Smooth muscle cell (in vitro differentiated cells): ENCODE measurements around the gene KMT2B. TPM values are rescaled to one million over a fixed set of nuclear protein-coding genes. Genes with fewer than 3 reads are reported as not detected.

Experiments used
- DNase-seq: peaks from one replicate; lab custom pipeline; 2025; ENCODE audit not compliant: unreplicated experiment; lab: John Stamatoyannopoulos, UW
- H2AFZ ChIP-seq: fragments of 200-600 bp; sonication (generic); 2 replicates; pipeline ENCODE4 v1.6.0; 2016; ENCODE audit warnings: antibody characterized with exemption, low read depth, mild to moderate bottlenecking
- H3F3A ChIP-seq: fragments of 200-600 bp; sonication (generic); 2 replicates; pipeline ENCODE4 v1.6.0; 2017; ENCODE audit warnings: antibody characterized with exemption, low read depth
- H3K27ac ChIP-seq: fragments of 200-600 bp; sonication (generic); 2 replicates; pipeline ENCODE4 v1.5.1; 2016; ENCODE audit warnings: low read depth, mild to moderate bottlenecking
- H3K27me3 ChIP-seq: fragments of 200-600 bp; sonication (generic); 2 replicates; pipeline ENCODE4 v1.6.1; 2016; ENCODE audit warnings: low read depth, mild to moderate bottlenecking
- H3K36me3 ChIP-seq: fragments of 200-600 bp; sonication (generic); 2 replicates; pipeline ENCODE4 v1.5.1; 2016; ENCODE audit warnings: low read depth
- H3K4me1 ChIP-seq: fragments of 200-600 bp; sonication (generic); 2 replicates; pipeline ENCODE4 v1.5.1; 2016; ENCODE audit warnings: low read depth
- H3K4me2 ChIP-seq: fragments of 200-600 bp; sonication (generic); 2 replicates; pipeline ENCODE4 v1.6.0; 2016; ENCODE audit warnings: mild to moderate bottlenecking
- H3K4me3 ChIP-seq: fragments of 200-600 bp; sonication (generic); 2 replicates; pipeline ENCODE4 v1.5.1; 2016; ENCODE audit warnings: mild to moderate bottlenecking
- H3K79me2 ChIP-seq: fragments of 200-600 bp; sonication (generic); 2 replicates; pipeline ENCODE4 v1.6.0; 2016; ENCODE audit warnings: low read depth, mild to moderate bottlenecking
- H3K9ac ChIP-seq: fragments of 200-600 bp; sonication (generic); 2 replicates; pipeline ENCODE4 v1.6.0; 2016; ENCODE audit warnings: low read depth
- H3K9me3 ChIP-seq: fragments of 200-600 bp; sonication (generic); replicated peaks from 2 replicates; pipeline ENCODE4 v1.5.1; 2016; ENCODE audit warnings: low read depth
- H4K20me1 ChIP-seq: fragments of 200-600 bp; sonication (generic); 2 replicates; pipeline ENCODE4 v1.6.0; 2016; ENCODE audit warnings: low read depth
- CTCF ChIP-seq: fragments of 200-600 bp; sonication (generic); IDR thresholded peaks from 2 replicates; pipeline ENCODE4 v1.5.1; 2017; ENCODE audit warnings: borderline replicate concordance, mild to moderate bottlenecking, antibody characterized with exemption; ENCODE audit not compliant: insufficient read depth, poor library complexity, severe bottlenecking
- WGBS: methylation state at CpG from one replicate; pipeline ENCODE4 v1.1.7; 2016; ENCODE audit warnings: low lambda C conversion rate; 5-methylcytosine and 5-hydroxymethylcytosine counted together
- polyA plus RNA-seq: library from polyadenylated mRNA; unstranded; fragments of >200 nt; fragmentation: Nextera tagmentation; extraction: Ambion mirVana; gene quantifications from 2 replicates; pipeline ENCODE4 v1.2.1, GENCODE V29; 2016
- total RNA-seq: library from RNA; depleted of rRNA; stranded (reverse); fragments of >200 nt; gene quantifications from 2 replicates; pipeline ENCODE4 v1.2.3, GENCODE V29; 2014

Gene KMT2B
- total and polyA plus RNA-seq, 2 experiments from 2014 or later = 8.8 to 31.1 TPM

GRCh38 chr19:35745328-35746086 lies 27.7 kb downstream of the KMT2B start, which contains the start of the genes PSENEN and U2AF1L4:
PSENEN (plus strand) TSS chr19:35745651; CDS start chr19:35745931, 280 bp downstream.
U2AF1L4 (minus strand) TSS chr19:35745418; CDS start chr19:35745391, 27 bp downstream.
- H2AFZ ChIP-seq = no peak within 1 kb of the TSS
- DNase-seq = peak; percentile 82
- H3K27me3 ChIP-seq = no peaks in the 10 kb centered on the region
- peak within 1 kb of the TSS; percentile 83 for H3K4me3 ChIP-seq
- H4K20me1 ChIP-seq = no peaks in the 10 kb centered on the region
- no peak for TF ChIP-seq CTCF
- no peaks in the 10 kb centered on the region for H3K36me3 ChIP-seq
- H3K4me2 ChIP-seq = peak within 1 kb of the TSS; percentile 94
- H3K4me1 ChIP-seq = peaks cover 9% of the 10 kb centered on the region
- WGBS = 1% methylated on average over 40 of the region's 40 CpGs
- H3K9ac ChIP-seq = peak within 1 kb of the TSS; percentile 100
- no peaks in the 10 kb centered on the region for H3K9me3 ChIP-seq
- peak within 1 kb of the TSS; percentile 100 for H3K27ac ChIP-seq
- H3F3A ChIP-seq = no peaks in the 10 kb centered on the region
- H3K79me2 ChIP-seq = peaks cover 34% of the 10 kb centered on the region

- H3K27ac ChIP-seq = peak overlapping the region; percentile 100
- H3K9me3 ChIP-seq = no peaks in the 10 kb centered on the region
- peaks cover 9% of the 10 kb centered on the region for H3K4me1 ChIP-seq
- no peaks in the 10 kb centered on the region for H3F3A ChIP-seq
- peak overlapping the region; percentile 94 for H3K4me2 ChIP-seq
- H3K4me3 ChIP-seq = peak overlapping the region; percentile 83
- no peak for DNase-seq
- TF ChIP-seq CTCF = no peak
- 1% methylated on average over 4 of the region's 4 CpGs for WGBS
- no peaks in the 10 kb centered on the region for H3K36me3 ChIP-seq
- H3K9ac ChIP-seq = peak overlapping the region; percentile 100
- peaks cover 39% of the 10 kb centered on the region for H3K79me2 ChIP-seq
- H4K20me1 ChIP-seq = no peaks in the 10 kb centered on the region
- no peak overlapping the region for H2AFZ ChIP-seq
- H3K27me3 ChIP-seq = no peaks in the 10 kb centered on the region
Measured at GRCh38 chr19:35746087-35746462, 28.3 kb downstream of the KMT2B start.

- Histone ChIP-seq H3K4me2 (peak overlapping the region; percentile 94), H3K9me3 (no peaks in the 10 kb centered on the region), H3K27ac (peak overlapping the region; percentile 100), H3K4me3 (peak overlapping the region; percentile 83), H3K4me1 (peaks cover 9% of the 10 kb centered on the region), H3F3A (no peaks in the 10 kb centered on the region), H4K20me1 (peaks cover 3% of the 10 kb centered on the region), H2AFZ (no peak overlapping the region), H3K36me3 (no peaks in the 10 kb centered on the region), H3K79me2 (peaks cover 43% of the 10 kb centered on the region), H3K9ac (peak overlapping the region; percentile 100), H3K27me3 (no peaks in the 10 kb centered on the region)
- TF ChIP-seq CTCF = no peak
- DNase-seq = no peak
- 98% methylated on average over 5 of the region's 5 CpGs for WGBS
Measured at GRCh38 chr19:35746531-35746930, 28.7 kb downstream of the KMT2B start.
